GM18502 (cell line): ENCODE measurements around the gene SCAI.
"Not testable (repeated sequence)": the region's sequence is repeated elsewhere in the genome, so short reads cannot be mapped to it uniquely, and the experiment has no call there.

ENCODE experiments used
- ATAC-seq: cut with Tn5 transposase; IDR thresholded peaks from one replicate; pipeline ENCODE4 v1.9.1; 2021; ENCODE audit warnings: mild to moderate bottlenecking; ENCODE audit not compliant: unreplicated experiment, poor library complexity

Gene SCAI

GRCh38 chr9:125108541-125108940 lies 34.8 kb downstream of the SCAI start:
- ATAC-seq, result not testable (repeated sequence)

DNA sequence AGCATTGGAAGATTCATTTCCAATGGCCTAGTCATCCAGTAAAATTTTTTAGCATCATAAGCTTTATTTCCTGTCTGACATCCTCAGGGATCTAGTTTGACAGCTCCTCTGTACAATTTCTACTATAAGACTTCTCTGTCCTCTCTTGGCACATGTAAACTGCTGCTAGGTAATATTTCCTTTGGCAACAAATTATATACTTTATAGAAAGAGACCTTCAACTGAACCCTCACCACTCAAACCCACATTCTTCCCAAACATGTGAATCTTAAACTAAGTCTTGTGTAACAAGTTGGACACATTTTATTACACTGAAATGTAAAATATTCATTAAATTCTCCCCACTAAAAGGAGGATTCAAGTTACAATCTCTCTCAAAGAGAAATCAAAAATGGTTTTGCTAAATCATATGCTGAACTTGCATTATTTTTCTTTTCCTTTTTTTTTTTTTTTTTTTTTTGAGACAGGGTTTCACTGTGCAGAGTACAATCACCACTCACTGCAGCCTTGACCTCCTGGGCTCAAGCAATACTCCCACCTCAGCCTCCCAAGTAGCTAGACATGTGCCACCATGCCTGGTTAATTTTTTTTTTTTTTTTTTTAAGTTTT lies 36.9 kb downstream of the SCAI start:
- no peak for ATAC-seq

DNA sequence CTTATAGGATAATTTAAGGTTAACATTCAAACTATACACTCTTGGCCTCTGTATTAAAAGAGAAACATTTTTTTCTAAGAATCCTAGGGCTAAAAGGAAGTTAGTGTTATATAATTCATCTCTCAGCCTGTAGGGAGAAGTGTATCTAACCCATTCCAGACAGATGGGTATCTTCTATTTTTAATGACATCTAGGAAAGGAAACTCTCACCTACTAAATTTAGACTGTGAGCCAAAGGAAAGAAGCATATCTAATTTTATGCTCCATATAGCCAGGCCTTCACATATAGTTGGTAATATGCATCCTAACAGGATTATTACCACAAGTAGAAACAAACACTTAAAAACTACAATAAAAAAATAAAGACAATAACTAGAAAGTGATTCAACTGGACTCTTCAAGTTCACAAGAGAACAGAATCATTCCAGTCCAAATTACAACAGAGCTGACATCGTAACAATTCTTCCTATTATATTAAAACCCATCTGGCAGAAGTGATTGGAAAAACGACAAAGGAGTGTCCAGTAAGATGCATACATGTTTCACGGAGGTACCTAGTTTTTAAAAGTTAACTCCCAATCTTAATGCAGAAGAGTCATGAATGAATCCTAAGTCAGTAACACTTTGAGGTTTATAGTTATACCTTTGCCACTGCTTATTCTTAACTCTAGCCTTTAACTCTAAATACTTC lies 39.4 kb downstream of the SCAI start:
- ATAC-seq, result no peak

DNA sequence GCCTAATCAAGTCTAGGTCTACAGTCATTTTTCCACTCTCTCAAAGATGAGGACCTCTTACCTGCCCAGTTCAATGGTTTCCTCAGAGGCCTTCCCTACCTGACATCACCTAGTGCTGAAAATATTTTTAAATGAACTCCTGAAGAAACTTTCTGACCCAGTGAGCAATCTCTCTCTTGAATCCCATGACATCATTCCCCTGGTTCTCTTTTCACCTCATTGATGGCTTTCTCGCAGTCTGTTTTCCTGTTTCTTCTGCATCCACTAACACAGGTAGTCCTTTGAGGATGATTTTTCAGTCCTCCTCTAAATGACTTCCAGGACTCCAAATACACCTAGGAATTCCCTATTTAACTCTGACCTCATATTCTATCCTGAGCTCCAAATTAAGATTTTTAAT lies 40.3 kb downstream of the SCAI start:
- no peak for ATAC-seq

- no peak for ATAC-seq
Observed at GRCh38 chr9:125100822-125101221, 42.5 kb downstream of the SCAI start.

GRCh38 chr9:125099816-125100215 lies 43.5 kb downstream of the SCAI start:
- ATAC-seq, result no peak

DNA sequence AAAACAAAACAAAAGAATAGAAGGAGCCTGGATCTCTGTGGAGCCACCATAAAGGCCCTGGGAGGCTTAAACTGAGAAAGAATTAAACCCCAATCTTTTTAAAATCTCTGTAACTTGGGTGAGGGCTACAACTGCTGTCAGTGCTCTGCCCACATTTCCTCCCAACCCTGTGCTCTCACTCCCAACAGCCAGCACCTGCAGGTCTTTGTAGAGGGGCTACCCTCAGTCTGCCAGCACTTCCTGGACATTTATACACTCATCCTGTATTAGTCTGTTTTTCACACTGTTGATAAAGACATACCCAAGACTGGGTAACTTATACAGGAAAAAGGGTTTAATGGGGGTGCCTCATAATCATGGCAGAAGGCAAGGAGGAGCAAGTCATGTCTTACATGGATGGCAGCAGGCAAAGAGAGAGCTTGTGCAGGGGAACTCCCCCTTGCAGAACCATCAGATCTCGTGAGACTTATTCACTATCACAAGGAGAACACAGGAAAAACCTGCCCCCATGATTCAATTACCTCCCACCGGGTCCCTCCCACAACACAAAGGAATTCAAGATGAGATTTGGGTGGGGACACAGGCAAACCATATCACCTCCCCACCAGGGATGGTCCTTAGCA lies 47.4 kb downstream of the SCAI start:
- ATAC-seq, result no peak

DNA sequence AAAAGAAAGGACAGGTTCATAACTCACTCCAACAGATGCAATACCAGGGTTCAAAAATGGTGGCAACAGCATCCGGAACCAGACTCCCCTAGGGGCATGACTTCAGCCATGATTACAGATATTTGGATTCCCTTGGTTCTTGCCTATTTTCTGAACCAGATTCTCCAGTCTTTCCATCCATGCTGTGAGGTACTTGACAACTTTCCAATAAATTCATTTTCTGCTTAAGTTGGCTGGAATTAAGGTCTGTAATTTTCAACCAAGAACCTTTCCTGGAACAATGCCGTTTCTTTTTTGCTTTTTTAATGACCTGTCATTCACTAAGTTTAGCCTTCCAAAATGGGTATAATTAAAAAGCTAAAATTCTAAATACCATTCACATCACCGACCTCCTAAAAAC lies 52.2 kb downstream of the SCAI start:
- no peak for ATAC-seq

- ATAC-seq, result no peak
Observed at GRCh38 chr9:125089331-125089730, 54.0 kb downstream of the SCAI start.

GRCh38 chr9:125088752-125089151 lies 54.6 kb downstream of the SCAI start:
- no peak for ATAC-seq

- ATAC-seq, result no peak
Observed at GRCh38 chr9:125085703-125086477, 57.4 kb downstream of the SCAI start.

DNA sequence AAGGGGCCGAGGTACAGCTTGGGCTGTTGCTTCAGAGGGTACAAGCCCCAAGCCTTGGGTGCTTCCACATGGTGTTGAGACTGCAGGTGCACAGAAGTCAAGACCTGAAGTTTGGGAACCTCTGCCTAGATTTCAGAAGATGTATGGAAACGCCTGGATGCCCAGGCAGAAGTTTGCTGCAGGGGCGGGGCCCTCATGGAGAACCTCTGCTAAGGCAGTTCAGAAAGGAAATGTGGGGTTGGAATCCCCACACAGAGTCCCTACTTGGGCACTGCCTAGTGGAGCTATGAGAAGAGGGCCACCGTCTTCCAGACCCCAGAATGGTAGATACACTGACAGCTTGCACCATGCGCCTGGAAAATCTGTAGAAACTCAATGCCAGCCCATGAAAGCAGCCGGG lies 61.1 kb downstream of the SCAI start:
- not testable (repeated sequence) for ATAC-seq

GRCh38 chr9:125080797-125081196 lies 62.5 kb downstream of the SCAI start:
- ATAC-seq, result not testable (repeated sequence)

GRCh38 chr9:125079931-125080330 lies 63.4 kb downstream of the SCAI start:
- no peak for ATAC-seq

DNA sequence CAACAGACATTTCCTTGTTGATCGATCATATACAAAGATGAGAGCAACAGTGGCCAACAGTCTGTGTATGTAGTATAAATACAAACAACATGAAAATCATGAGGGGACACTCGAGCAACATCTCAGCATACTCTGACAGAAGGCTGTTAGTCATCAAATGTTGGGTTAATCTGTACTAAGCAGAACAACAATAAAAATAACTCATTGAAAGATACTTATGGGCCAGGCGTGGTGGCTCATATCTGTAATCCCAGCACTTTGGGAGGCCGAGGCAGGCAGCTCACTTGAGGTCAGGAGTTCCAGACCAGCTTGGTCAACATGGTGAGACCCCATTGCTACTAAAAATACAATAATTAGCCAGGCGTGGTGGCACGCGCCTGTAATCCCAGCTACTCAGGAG lies 67.3 kb downstream of the SCAI start:
- ATAC-seq, result no peak

GRCh38 chr9:125074976-125075375 lies 68.4 kb downstream of the SCAI start:
- no peak for ATAC-seq

DNA sequence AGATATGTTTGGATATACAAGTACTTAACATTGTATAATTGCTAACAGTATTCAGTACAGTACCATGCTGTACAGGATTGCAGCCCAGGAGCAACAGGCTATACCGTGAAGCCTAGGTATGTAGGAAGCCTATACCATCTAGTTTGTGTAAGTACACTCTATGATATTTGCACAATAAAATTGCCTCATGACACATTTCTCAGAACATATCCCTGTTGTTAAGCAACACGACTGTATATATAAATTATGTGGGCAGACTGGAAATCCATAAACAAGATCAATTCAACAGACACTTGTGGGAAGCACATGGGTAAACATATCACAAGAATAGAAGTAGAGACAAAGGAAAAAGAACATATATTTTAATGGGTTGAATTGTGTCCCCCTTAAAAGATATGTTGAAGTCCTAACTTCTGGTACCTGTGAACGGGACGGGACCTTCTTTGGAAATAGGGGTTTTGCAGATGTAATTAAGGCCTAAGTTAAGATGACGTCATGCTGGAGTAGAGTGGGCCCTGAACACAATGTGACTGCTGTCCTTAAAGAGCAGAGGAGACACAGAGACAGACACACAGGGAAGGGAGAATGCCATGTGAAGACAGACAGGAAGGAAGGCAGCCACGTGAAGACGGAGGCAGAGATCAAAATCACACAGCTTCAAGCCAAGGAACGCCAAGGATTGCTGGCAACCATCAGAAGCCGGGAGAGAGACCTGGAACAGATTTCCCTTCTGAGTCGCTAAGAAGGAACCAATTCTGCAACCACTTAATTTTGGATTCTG lies 76.3 kb downstream of the SCAI start:
- ATAC-seq, result no peak

DNA sequence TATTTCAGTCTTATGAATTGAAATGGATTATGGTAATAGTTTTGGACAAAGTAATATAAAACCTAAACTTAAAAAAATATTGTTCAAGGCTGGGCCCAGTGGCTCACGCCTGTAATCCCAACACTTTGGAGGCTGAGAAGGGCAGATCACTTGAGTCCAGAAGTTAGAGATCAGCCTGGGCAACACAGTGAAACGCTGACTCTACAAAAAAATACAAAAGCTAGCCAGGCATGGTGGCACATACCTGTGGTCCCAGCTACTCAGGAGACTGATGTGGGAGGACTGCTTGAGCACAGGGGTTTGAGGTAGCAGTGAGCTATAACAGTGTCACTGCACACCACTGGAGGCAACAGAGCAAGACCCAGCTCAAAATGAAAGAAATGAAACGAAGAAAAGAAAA lies 81.9 kb downstream of the SCAI start:
- no peak for ATAC-seq

- ATAC-seq, result no peak
Observed at GRCh38 chr9:125049212-125050049, 93.9 kb downstream of the SCAI start.
